Measurements from ENCODE around the gene GNS.
"Not testable (repeated sequence)": the region's sequence is repeated elsewhere in the genome, so short reads cannot be mapped to it uniquely, and the experiment has no call there.

The GNS gene

GRCh38 chr12:64779354-64779974 is 20.3 kb upstream of the GNS start:
- no peak for DNase-seq (ENCODE audit: low read depth)

- not testable (repeated sequence) for DNase-seq (ENCODE audit: low read depth)
Observed at GRCh38 chr12:64775147-64775736, 16.0 kb upstream of the GNS start.

DNA sequence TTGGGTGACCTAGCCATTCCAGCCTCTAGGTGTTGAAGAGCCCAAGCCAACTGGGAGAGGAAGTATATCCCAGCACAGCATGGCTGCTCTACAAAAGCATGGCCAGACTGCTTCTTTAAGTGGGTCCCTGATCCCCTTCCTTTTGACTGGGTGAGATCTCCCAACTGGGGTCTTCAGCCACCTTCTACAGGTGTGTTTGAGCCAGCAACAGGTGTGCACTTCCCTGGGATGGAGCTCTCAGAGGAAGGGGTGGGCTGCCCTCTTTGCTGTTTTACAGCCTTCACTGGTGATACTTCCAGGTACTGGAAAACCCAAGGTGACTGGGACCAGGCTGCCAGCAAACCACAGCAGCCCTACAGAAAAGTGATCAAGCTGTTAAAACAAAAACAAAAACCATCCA is 14.2 kb upstream of the GNS start:
- DNase-seq (ENCODE audit: low read depth) = no peak

- DNase-seq (ENCODE audit: low read depth) = no peak
Observed at GRCh38 chr12:64767495-64767894, 8.3 kb upstream of the GNS start.

DNA sequence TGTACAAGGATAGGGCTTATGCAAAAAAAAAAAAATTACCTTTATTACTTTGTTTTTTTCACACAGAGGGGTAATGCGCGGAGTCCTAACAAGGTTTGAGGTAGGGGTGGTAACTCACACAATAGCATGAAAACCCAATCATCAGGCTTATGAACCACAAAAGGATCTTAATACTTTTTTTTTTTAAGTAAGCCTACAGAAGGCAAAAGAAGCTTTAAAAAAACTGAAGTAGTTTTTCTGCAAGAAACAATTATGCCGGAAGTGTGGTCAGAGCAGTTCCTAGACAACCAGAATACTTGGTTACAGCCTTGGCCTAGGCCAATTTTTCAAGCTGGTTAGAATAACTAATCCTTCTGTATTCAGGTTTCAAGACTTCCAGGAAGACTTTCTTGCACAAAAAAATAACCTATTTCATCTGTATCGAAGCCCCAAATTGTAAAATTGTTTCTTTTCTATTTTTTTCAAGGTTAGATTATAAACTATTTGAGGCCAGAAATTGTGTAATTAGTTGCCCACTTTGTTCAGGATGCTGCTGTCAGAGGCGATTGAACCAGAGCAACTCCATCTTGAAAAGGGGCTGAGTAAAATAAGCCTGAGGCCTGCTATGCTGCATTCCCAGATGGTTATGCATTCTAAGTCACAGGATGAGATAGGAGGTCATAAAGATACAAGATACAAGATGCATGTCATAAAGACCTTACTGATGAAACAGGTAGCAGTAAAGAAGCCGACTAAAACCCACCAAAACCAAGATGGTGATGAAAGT is 1.8 kb upstream of the GNS start:
- no peak for DNase-seq (ENCODE audit: low read depth)

- no peak for DNase-seq (ENCODE audit: low read depth)
Observed at GRCh38 chr12:64757771-64758170, 1.4 kb downstream of the GNS start.

GRCh38 chr12:64756376-64756775 is 2.8 kb downstream of the GNS start:
- DNase-seq (ENCODE audit: low read depth) = no peak

GRCh38 chr12:64753427-64753826 is 5.8 kb downstream of the GNS start:
- no peak for DNase-seq (ENCODE audit: low read depth)

DNA sequence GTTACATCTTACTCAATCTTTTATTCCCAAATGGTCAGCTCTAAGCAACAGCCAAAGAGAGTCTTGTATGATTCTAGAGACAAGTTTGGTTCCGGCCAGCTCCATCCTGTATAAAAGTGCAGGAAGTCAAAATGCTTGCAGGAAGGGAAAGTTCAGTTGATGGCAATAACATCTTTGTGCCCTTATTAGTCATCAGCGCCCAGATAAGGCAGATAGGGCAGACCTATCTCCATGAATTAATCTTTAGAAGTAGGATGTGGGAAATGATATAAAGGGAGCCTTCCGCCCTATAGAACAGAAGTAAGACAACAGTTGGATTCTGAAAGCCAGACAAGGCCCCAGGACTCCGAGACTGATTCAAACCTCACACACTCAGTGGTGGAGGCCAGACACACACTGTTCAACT is 6.4 kb downstream of the GNS start:
- DNase-seq (ENCODE audit: low read depth) = no peak

GRCh38 chr12:64752032-64752431 is 7.2 kb downstream of the GNS start:
- no peak for DNase-seq (ENCODE audit: low read depth)

DNA sequence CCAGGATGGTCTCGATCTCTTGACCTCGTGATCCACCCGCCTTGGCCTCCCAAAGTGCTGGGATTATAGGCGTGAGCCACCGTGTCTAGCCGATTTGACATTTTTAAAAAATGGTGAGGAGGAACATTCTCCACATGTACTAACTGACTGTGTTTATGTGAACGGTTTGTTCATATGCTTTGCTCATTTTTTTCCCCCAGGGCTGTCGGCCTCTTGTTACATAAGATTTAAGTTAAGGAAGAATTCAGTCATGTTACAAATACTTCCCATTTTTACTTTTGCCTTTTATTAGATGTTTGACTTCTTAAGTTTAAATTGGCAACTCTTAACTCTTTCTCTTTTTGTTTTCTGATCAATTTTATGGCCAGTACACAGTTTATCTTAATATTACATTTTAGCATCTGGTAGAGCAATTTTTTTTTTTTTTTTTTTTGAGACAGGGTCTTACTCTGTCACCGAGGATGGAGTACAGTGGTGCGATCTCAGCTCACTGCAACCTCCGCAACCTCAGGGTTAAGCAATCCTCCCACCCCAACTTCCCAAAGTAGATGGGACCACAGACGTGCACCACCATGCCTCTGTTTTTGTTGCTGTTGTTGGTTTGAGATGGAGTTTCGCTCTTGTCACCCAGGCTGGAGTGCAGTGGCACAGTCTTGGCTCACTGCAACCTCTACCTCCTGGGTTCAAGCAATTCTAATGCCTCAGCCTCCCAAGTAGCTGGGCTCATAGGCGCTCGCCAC is 9.6 kb downstream of the GNS start:
- no peak for DNase-seq (ENCODE audit: low read depth)

DNA sequence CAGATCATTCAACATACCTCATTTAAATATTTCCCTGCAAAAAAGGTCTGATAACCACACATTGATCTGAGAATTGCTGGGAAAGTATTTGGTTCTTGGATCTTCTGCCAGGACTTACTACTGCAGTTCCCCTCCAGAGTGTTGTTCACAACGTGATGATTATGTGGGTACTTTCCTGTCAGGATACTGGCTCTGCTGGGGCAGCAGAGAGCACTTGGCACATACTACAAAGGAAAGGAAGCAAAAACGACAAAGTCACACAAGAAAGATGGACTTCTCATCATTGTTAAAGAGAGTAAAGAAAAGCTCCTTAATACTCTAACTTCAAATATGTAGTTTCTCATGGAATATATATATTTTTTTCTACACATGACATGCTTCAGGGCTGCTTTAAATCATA is 11.5 kb downstream of the GNS start:
- no peak for DNase-seq (ENCODE audit: low read depth)

DNA sequence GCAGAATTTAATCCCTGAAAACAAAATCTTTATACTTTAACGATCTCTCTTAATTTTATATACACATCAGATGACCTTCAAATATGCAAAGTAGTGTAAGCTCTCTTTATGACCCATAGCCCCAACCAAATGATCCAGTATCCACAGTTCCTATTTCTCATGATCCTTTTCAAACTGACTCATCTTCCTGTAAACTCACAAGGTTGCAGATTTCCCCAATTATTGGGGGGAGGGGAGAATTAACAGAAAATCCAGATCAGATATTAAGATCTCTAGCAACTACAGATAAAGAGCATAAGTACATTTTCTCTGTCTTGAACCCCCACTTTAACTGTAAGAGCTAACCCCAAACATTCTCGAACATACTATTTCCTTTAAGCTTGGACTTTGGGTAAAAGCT is 12.5 kb downstream of the GNS start:
- DNase-seq (ENCODE audit: low read depth) = no peak

DNA sequence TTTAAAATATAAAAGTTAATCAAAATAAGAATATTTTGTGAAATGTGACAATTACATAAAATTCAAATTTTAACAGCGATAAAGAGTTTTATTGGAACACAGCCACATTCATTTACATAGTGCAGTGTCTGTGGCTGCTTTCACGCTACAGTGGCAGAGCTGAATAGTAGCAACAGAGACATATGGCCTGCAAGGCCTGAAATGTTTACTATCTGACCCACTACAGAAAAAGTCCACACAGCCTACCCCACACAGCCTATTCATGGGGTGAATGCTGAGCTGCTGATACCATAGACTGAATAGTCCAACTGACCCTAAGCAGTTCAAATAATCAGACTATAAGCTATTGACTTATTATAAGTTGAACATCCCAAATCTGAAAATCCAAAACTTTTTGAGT is 13.2 kb downstream of the GNS start:
- no peak for DNase-seq (ENCODE audit: low read depth)

DNA sequence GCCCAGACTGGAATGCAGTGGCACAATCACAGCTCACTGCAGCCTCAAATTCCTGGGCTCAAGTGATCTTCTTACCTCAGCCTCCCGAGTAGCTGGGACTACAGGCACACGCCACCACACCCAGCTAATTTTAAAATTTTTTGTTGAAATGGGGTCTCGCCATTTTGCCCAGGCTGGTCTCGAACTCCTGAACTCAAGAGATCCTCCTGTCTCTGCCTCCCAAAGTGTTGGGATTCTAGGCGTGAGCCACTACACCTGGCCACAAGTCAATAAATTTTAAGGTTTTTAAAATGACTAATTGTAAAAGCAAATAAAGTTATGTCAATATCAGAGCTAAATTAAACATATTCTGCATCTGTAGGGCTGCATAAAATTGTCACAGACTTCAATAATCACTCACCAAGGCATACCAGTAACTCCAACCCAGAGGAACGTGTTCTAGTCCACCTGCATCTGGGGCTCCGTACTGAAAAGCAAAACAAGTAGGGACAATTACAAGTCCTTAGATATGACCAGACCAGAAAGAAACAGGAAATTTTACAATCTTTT is 13.9 kb downstream of the GNS start:
- no peak for DNase-seq (ENCODE audit: low read depth)

DNA sequence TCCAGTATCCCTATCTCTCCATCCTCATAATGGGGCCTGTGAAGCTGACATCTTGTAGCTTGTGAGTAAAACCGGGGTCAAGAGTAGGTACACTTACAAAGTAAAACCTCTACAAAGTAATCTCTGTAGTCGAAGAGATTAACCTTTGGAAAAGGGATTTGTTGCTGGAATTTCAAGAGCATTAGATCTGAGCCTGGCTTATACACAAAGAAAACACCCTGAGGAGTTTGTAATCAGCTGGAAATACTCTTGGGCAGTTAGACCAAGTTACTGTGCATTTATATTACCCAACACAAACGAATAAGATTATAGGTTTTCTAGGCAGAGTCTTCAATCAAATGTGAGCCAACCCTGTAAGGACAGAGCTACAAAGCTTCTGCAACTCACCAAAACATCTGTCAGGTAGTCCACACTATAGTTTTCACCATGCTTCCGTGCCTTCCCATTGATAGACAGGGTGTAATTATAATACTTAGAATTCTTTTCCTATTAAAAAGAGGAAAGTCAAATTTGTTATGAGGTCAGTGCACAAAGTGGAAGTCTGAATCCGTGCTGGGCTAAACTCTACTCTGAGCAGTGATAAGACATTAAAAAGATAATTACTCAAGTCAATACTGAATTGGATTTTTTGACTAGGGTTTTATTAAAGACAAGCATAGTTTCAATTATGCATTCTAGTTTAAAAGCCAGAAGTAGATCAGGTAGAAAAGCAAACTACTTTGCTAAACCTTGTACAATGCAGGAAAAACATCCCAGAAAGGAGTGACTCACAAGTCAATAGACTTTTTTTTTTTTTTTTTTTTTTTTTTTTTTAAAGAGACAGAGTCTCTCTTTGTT is 14.6 kb downstream of the GNS start:
- no peak for DNase-seq (ENCODE audit: low read depth)

- no peak for DNase-seq (ENCODE audit: low read depth)
Observed at GRCh38 chr12:64743206-64743605, 16.0 kb downstream of the GNS start.

DNA sequence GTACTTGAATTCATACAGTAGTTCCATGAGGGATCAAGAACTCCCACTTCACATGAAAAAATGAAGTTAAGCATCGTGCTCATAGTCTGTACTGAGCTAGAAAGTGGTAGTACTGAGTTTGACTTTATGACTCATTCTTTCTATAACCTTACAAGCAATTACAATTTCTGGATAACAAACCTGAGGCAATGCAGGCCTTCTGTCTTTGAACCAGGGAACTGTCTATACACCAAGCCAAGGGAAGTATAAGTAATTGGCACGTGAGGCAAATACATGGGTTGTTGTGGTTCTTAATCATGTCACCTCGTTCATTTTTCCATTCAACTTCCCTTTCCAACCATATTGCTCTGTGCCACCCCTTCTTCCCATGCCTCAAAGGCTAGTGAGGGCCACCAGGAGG is 16.8 kb downstream of the GNS start:
- no peak for DNase-seq (ENCODE audit: low read depth)

DNA sequence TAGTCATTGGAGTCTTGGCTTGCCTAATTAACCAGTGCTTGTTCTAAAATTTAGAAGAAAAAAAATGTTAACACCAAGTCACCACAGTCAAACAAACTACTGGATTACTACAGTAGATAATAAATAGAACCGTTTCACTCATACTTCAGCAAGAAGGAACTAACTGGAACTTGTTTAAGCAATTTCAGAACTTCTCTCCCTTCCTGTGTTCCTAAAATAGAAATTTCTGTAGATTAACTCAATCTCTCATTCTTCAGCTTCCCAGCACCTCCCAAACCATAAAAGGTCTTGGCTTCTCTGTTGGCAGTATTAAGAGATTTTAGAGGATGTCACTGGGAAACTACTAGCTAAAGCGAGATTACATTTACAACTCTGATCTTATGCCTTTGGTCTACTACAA is 18.6 kb downstream of the GNS start:
- no peak for DNase-seq (ENCODE audit: low read depth)

DNA sequence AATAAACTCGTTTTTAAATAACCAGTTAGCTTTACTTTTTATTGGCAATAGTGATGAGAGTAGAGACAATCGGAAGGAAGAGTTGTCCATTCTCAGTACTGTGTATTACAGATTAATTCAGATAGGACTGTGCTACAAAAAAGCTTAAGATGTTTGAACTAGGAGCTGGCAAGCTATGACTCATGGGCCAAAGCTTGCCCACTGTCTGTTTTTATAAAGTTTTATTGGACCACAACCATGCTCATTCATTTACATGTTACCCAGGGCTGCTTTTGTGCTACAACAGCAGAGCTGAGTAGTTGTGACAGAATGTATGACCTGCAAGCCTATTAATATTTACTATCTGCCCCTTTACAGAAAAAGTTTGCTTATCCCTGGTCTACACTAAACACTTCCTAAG is 19.4 kb downstream of the GNS start:
- no peak for DNase-seq (ENCODE audit: low read depth)

DNA sequence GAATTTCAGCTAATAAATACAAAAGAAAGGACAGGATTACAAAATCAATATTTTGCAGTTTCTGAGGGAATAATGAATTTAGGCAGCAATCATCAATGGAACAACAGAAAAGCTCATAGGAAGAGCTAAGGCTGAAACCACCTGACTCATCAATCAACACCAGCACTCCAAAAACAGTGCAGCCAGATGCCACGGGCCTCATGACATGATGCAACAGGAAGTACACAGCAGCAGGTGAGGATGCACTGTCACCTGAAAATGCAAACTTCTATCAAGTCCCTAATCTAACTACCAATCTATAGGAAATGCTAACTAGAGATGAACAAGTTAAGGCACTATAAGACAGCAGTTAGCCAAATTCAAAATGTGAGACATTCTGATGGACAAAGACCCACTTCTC is 21.7 kb downstream of the GNS start:
- no peak for DNase-seq (ENCODE audit: low read depth)

GRCh38 chr12:64736771-64737170 is 22.4 kb downstream of the GNS start:
- no peak for DNase-seq (ENCODE audit: low read depth)

All from GM04504 (cell line).